ENCODE data around the gene AKR7A2.

Gene AKR7A2

DNA sequence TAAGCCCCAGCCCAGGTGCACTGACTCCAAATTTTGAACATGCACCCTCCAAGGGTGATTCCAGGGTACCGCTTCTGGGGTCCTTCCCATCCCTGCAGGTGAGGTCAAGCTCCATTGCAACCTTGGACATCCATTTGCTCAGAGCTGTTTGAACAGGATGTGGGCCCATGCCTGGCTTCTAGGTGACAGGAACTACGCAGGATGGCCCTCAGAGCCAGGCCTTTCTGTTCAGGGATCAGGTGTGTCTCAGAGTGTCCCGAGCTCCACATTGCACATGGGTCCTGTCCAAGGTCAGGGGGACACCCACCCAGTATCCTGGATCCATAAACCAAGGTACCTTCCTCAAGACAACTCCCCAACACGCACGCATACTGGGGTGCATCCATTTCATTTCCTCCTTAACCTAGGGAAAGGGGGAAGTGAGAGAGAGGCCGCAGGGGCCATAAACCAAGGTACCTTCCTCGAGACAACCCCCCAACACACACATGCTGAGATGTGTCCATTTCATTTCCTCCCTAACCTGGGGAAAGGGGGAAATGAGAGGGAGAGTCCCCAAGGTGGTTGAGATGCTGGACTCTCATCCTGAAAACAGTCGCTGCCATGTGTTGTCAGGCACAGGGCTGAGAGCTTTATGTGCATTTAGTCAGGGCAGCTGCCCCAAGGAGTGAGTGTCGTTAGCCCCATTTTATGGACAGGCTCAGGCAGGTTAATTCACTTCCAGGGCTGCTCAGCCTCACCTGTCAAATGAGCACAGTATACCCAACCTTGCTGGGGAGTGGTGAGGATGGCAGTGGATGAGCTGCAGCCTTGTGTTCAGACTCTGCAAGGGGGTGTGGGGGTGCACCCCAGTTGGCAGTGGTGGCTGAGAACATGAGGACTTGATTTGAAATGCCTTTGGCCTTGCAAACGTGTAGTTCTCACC, 2.3 kb upstream of the AKR7A2 start:
- Histone ChIP-seq H2BK12ac (ENCODE audit: low read length) (no peak overlapping the region), H3K27ac (ENCODE audit: low read depth, low read length) (no peak overlapping the region), H3K36me3 (ENCODE audit: control insufficient read depth in 1 of 2, insufficient read depth in 2 of 2, low read length in 2 of 2) (peaks cover 24 to 25% of the 10 kb centered on the region in 2 experiments), H4K8ac (ENCODE audit: low read depth, low read length) (no peak overlapping the region), H3K18ac (ENCODE audit: low read length) (peak overlapping the region; percentile 54), H3K4me3 (ENCODE audit: low read depth, low read length) (no peak overlapping the region), H3K27me3 (ENCODE audit: insufficient read depth, low read length) (no peaks in the 10 kb centered on the region), H2AK5ac (ENCODE audit: low read length) (peak overlapping the region; percentile 7), H4K91ac (ENCODE audit: low read depth, low read length) (no peak overlapping the region), H3K4ac (ENCODE audit: low read depth, low read length) (peak overlapping the region; percentile 19), H3K4me2 (ENCODE audit: low read length) (no peak overlapping the region), H2AFZ (ENCODE audit: insufficient read depth, low read length, poor library complexity) (no peak overlapping the region), H3K4me1 (ENCODE audit: control insufficient read depth in 1 of 2, insufficient read depth in 2 of 2, low read length in 2 of 2) (peaks cover 30 to 34% of the 10 kb centered on the region in 2 experiments), H2BK5ac (ENCODE audit: low read depth, low read length, poor library complexity) (no peak overlapping the region), H3K79me2 (ENCODE audit: control insufficient read depth, insufficient read depth, low read length, poor library complexity) (peaks cover 15% of the 10 kb centered on the region), H2BK120ac (ENCODE audit: insufficient read depth, low read length, poor library complexity) (no peak overlapping the region), H4K12ac (ENCODE audit: low read depth, low read length) (no peak overlapping the region), H3K9me3 (ENCODE audit: insufficient read depth, low read depth, low read length) (no peaks in the 10 kb centered on the region), H3K14ac (ENCODE audit: low read length) (no peak overlapping the region), H3K9ac (ENCODE audit: low read length) (no peak overlapping the region), H3K23ac (ENCODE audit: low read length) (no peak overlapping the region), H3K79me1 (ENCODE audit: low read length) (peaks cover 16% of the 10 kb centered on the region)
- no CpG with 5 or more reads among the region's 10 CpGs for WGBS (ENCODE audit: extremely low coverage, insufficient coverage, insufficient read length)
- DNase-seq: no peak

- H4K12ac ChIP-seq (ENCODE audit: low read depth, low read length): no peak overlapping the region
- WGBS (ENCODE audit: extremely low coverage, insufficient coverage, insufficient read length): no CpG with 5 or more reads among the region's 4 CpGs
- no peak overlapping the region for H3K4ac ChIP-seq (ENCODE audit: low read depth, low read length)
- no peak overlapping the region for H3K4me3 ChIP-seq (ENCODE audit: low read depth, low read length)
- H3K18ac ChIP-seq (ENCODE audit: low read length): no peak overlapping the region
- H2BK120ac ChIP-seq (ENCODE audit: insufficient read depth, low read length, poor library complexity): no peak overlapping the region
- no peak overlapping the region for H2BK12ac ChIP-seq (ENCODE audit: low read length)
- DNase-seq: no peak
- H3K9me3 ChIP-seq (ENCODE audit: insufficient read depth, low read depth, low read length): no peaks in the 10 kb centered on the region
- no peak overlapping the region for H2AFZ ChIP-seq (ENCODE audit: insufficient read depth, low read length, poor library complexity)
- H3K27me3 ChIP-seq (ENCODE audit: insufficient read depth, low read length): no peaks in the 10 kb centered on the region
- no peak overlapping the region for H3K23ac ChIP-seq (ENCODE audit: low read length)
- H3K27ac ChIP-seq (ENCODE audit: low read depth, low read length): no peak overlapping the region
- H3K14ac ChIP-seq (ENCODE audit: low read length): no peak overlapping the region
- no peak overlapping the region for H4K8ac ChIP-seq (ENCODE audit: low read depth, low read length)
- H3K36me3 ChIP-seq (ENCODE audit: control insufficient read depth in 1 of 2, insufficient read depth in 2 of 2, low read length in 2 of 2): peaks cover 22 to 24% of the 10 kb centered on the region in 2 experiments
- no peak overlapping the region for H2BK5ac ChIP-seq (ENCODE audit: low read depth, low read length, poor library complexity)
- no peak overlapping the region for H3K9ac ChIP-seq (ENCODE audit: low read length)
- H3K79me1 ChIP-seq (ENCODE audit: low read length): peaks cover 16% of the 10 kb centered on the region
- H3K4me1 ChIP-seq (ENCODE audit: control insufficient read depth in 1 of 2, insufficient read depth in 2 of 2, low read length in 2 of 2): peaks cover 30 to 34% of the 10 kb centered on the region in 2 experiments
- peaks cover 15% of the 10 kb centered on the region for H3K79me2 ChIP-seq (ENCODE audit: control insufficient read depth, insufficient read depth, low read length, poor library complexity)
- H2AK5ac ChIP-seq (ENCODE audit: low read length): no peak overlapping the region
- no peak overlapping the region for H4K91ac ChIP-seq (ENCODE audit: low read depth, low read length)
- no peak overlapping the region for H3K4me2 ChIP-seq (ENCODE audit: low read length)
These were observed 1.7 kb upstream of the AKR7A2 start for GRCh38 chr1:19313636-19313959.

DNA sequence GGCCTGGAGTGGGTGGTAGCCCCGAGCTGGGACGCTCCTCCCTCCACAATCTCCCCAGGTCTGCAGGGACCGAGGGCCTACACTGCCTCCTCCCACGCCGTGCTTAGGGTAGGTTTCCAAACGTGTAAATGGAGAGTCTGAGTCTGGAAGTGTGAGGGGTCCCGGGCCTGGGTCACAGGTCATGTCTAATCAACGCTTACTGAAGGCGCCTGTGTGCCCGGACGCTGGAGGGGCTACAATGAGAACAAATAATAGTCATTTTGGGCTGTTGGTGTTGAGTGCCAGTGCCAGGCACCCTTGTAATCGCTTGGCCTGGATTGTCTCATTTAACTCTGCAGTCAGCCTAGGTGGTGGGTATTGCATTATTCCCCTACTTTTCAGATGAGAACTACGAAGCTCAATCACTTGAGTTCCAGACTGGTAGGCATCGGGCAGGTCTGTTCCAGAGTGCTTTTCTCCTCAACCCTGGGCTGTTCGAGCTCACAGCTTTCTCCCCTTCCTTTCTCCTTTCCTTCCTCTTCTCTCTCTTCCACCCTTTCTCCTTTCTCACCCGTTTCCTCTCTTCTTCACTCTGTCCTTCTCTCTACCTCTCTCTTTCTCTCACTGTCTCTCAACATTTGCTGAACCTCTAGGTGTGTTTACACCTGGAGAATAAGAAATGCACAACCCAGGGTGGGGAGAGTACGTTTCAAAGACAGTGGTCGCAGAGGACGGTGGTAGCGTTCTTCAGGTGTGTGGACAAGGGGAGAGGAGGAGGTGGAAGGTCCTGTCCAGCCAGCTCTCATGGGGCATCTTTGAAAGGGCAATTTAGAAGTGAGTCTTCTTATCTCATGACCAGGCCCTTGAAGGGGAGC, 1.1 kb upstream of the AKR7A2 start:
- Histone ChIP-seq H3K9ac (ENCODE audit: low read length) (peak overlapping the region; percentile 91), H3K79me2 (ENCODE audit: control insufficient read depth, insufficient read depth, low read length, poor library complexity) (peaks cover 15% of the 10 kb centered on the region), H3K23ac (ENCODE audit: low read length) (no peak overlapping the region), H3K14ac (ENCODE audit: low read length) (peak overlapping the region; percentile 96), H3K18ac (ENCODE audit: low read length) (peak overlapping the region; percentile 87), H3K4ac (ENCODE audit: low read depth, low read length) (no peak overlapping the region), H3K27ac (ENCODE audit: low read depth, low read length) (peak overlapping the region; percentile 72), H4K12ac (ENCODE audit: low read depth, low read length) (peak overlapping the region; percentile 49), H3K9me3 (ENCODE audit: insufficient read depth, low read depth, low read length) (no peaks in the 10 kb centered on the region), H3K4me1 (ENCODE audit: control insufficient read depth in 1 of 2, insufficient read depth in 2 of 2, low read length in 2 of 2) (peaks cover 30 to 34% of the 10 kb centered on the region in 2 experiments), H2AK5ac (ENCODE audit: low read length) (peak overlapping the region; percentile 1), H3K4me3 (ENCODE audit: low read depth, low read length) (peak overlapping the region; percentile 85), H3K27me3 (ENCODE audit: insufficient read depth, low read length) (no peaks in the 10 kb centered on the region), H3K36me3 (ENCODE audit: control insufficient read depth in 1 of 2, insufficient read depth in 2 of 2, low read length in 2 of 2) (peaks cover 23 to 24% of the 10 kb centered on the region in 2 experiments), H2BK5ac (ENCODE audit: low read depth, low read length, poor library complexity) (peak overlapping the region; percentile 87), H4K8ac (ENCODE audit: low read depth, low read length) (peak overlapping the region; percentile 86), H2BK120ac (ENCODE audit: insufficient read depth, low read length, poor library complexity) (peak overlapping the region; percentile 72), H3K4me2 (ENCODE audit: low read length) (peak overlapping the region; percentile 89), H2BK12ac (ENCODE audit: low read length) (peak overlapping the region; percentile 19), H4K91ac (ENCODE audit: low read depth, low read length) (peak overlapping the region; percentile 93), H2AFZ (ENCODE audit: insufficient read depth, low read length, poor library complexity) (peak overlapping the region; percentile 87), H3K79me1 (ENCODE audit: low read length) (peaks cover 16% of the 10 kb centered on the region)
- WGBS (ENCODE audit: extremely low coverage, insufficient coverage, insufficient read length): 94% methylated on average over 1 of the region's 20 CpGs
- no peak for DNase-seq

DNA sequence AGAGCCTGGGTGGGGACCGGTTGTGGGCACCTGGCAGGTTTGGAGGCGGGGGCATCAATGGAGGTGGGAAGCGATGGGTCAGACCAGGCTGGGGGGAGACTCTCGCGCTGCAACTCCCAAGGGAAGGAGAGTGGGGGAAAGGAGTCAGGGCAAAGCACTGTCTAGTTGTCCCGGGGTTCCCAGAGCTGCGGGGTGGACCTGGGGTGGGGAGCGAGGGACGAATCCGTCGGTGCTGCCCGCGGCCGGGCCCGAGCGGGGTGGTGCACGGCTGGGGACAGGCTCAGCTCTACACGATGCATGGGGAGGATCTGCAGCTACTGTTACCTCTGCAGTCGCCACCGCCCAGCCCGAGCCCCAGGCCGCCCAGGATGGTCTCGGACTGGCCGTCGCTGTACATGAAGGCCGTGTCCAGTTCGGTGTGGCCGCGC, 427 bp downstream of the AKR7A2 start:
- peak overlapping the region; percentile 85 for H4K8ac ChIP-seq (ENCODE audit: low read depth, low read length)
- H3K79me2 ChIP-seq (ENCODE audit: control insufficient read depth, insufficient read depth, low read length, poor library complexity): peaks cover 15% of the 10 kb centered on the region
- H4K12ac ChIP-seq (ENCODE audit: low read depth, low read length): peak overlapping the region; percentile 71
- peaks cover 30 to 34% of the 10 kb centered on the region in 2 experiments for H3K4me1 ChIP-seq (ENCODE audit: control insufficient read depth in 1 of 2, insufficient read depth in 2 of 2, low read length in 2 of 2)
- H2AFZ ChIP-seq (ENCODE audit: insufficient read depth, low read length, poor library complexity): peak overlapping the region; percentile 76
- H2AK5ac ChIP-seq (ENCODE audit: low read length): peak overlapping the region; percentile 65
- H4K91ac ChIP-seq (ENCODE audit: low read depth, low read length): peak overlapping the region; percentile 67
- no peak overlapping the region for H2BK12ac ChIP-seq (ENCODE audit: low read length)
- peak overlapping the region; percentile 96 for H3K4me3 ChIP-seq (ENCODE audit: low read depth, low read length)
- no peaks in the 10 kb centered on the region for H3K9me3 ChIP-seq (ENCODE audit: insufficient read depth, low read depth, low read length)
- peak overlapping the region; percentile 89 for H3K18ac ChIP-seq (ENCODE audit: low read length)
- peak overlapping the region; percentile 50 for H3K4ac ChIP-seq (ENCODE audit: low read depth, low read length)
- H3K23ac ChIP-seq (ENCODE audit: low read length): no peak overlapping the region
- peak overlapping the region; percentile 94 for H3K9ac ChIP-seq (ENCODE audit: low read length)
- H3K4me2 ChIP-seq (ENCODE audit: low read length): peak overlapping the region; percentile 76
- peaks cover 25 to 28% of the 10 kb centered on the region in 2 experiments for H3K36me3 ChIP-seq (ENCODE audit: control insufficient read depth in 1 of 2, insufficient read depth in 2 of 2, low read length in 2 of 2)
- peak overlapping the region; percentile 55 for H2BK5ac ChIP-seq (ENCODE audit: low read depth, low read length, poor library complexity)
- H3K79me1 ChIP-seq (ENCODE audit: low read length): peaks cover 16% of the 10 kb centered on the region
- no CpG with 5 or more reads among the region's 29 CpGs for WGBS (ENCODE audit: extremely low coverage, insufficient coverage, insufficient read length)
- no peak for DNase-seq
- H3K14ac ChIP-seq (ENCODE audit: low read length): peak overlapping the region; percentile 89
- H3K27ac ChIP-seq (ENCODE audit: low read depth, low read length): peak overlapping the region; percentile 35
- H2BK120ac ChIP-seq (ENCODE audit: insufficient read depth, low read length, poor library complexity): peak overlapping the region; percentile 45
- no peaks in the 10 kb centered on the region for H3K27me3 ChIP-seq (ENCODE audit: insufficient read depth, low read length)

Data from trophoblast cell (in vitro differentiated cells and primary cell).